Mesenchymal stem cell (in vitro differentiated cells and primary cell): ENCODE measurements around the gene GFI1.
A peak's percentile ranks its signal among the peaks of the same experiment; 100 is the strongest.

ENCODE experiments used
- DNase-seq: peaks from one replicate; pipeline ENCODE4 v3.0.0-alpha.2; 2013
- H2AFZ ChIP-seq: one replicate; pipeline ENCODE4 v1.6.1; 2013; ENCODE audit warnings: low read depth, mild to moderate bottlenecking, control low read depth, inconsistent platforms, low read length, moderate library complexity
- H2AK5ac ChIP-seq: 2 replicates; pipeline ENCODE4 v1.6.1; 2013; ENCODE audit warnings: low read length, moderate library complexity, mild to moderate bottlenecking, inconsistent platforms; ENCODE audit not compliant: severe bottlenecking
- H2BK120ac ChIP-seq: one replicate; pipeline ENCODE4 v1.6.1; 2013; ENCODE audit warnings: low read depth, mild to moderate bottlenecking, inconsistent platforms, low read length, moderate library complexity
- H2BK12ac ChIP-seq, 2 experiments: one replicate each; pipeline ENCODE4 v1.6.1; 2013; ENCODE audit warnings: inconsistent platforms in 2 of 2, low read length in 2 of 2, mild to moderate bottlenecking in 2 of 2, moderate library complexity in 2 of 2, control low read depth in 1 of 2
- H2BK15ac ChIP-seq: one replicate; pipeline ENCODE4 v1.6.1; 2013; ENCODE audit warnings: mild to moderate bottlenecking, low read depth, inconsistent platforms; ENCODE audit not compliant: poor library complexity, severe bottlenecking
- H2BK5ac ChIP-seq: 2 replicates; pipeline ENCODE4 v1.6.1; 2013; ENCODE audit warnings: low read depth, mild to moderate bottlenecking, low read length, control low read depth, inconsistent platforms; ENCODE audit not compliant: poor library complexity, severe bottlenecking
- H3K14ac ChIP-seq, 2 experiments: one replicate each; pipeline ENCODE4 v1.6.1; 2013; ENCODE audit warnings: inconsistent platforms in 2 of 2, low read length in 2 of 2, control low read depth in 1 of 2, mild to moderate bottlenecking in 1 of 2, moderate library complexity in 1 of 2
- H3K18ac ChIP-seq, 2 experiments: one replicate each; pipeline ENCODE4 v1.6.1; 2013; ENCODE audit warnings: inconsistent platforms in 2 of 2, low read length in 2 of 2, control low read depth in 1 of 2, low read depth in 1 of 2, mild to moderate bottlenecking in 1 of 2
- H3K23ac ChIP-seq, 2 experiments: one replicate each; pipeline ENCODE4 v1.6.1; 2013; ENCODE audit warnings: inconsistent platforms in 2 of 2, low read length in 2 of 2, mild to moderate bottlenecking in 2 of 2, moderate library complexity in 2 of 2, control low read depth in 1 of 2
- H3K27ac ChIP-seq: 2 replicates; pipeline ENCODE4 v1.5.1; 2013; ENCODE audit warnings: mild to moderate bottlenecking, moderate library complexity, low read length, control low read depth, inconsistent platforms; ENCODE audit not compliant: poor library complexity, severe bottlenecking
- H3K27me3 ChIP-seq, 2 experiments: 2 replicates each; pipeline versions ENCODE4 v1.6.1 to v1.7.0; 2013; ENCODE audit warnings: low read length in 2 of 2, mild to moderate bottlenecking in 2 of 2, moderate library complexity in 2 of 2, control low read depth in 1 of 2, inconsistent platforms in 1 of 2; ENCODE audit not compliant: control insufficient read depth in 1 of 2, insufficient read depth in 1 of 2
- H3K36me3 ChIP-seq, 2 experiments: 2 replicates each; pipeline versions ENCODE4 v1.6.1 to v1.7.0; 2013; ENCODE audit warnings: low read length in 2 of 2, control low read depth in 1 of 2, inconsistent platforms in 1 of 2, low read depth in 1 of 2, mild to moderate bottlenecking in 1 of 2; ENCODE audit not compliant: insufficient read depth in 2 of 2, control insufficient read depth in 1 of 2
- H3K4ac ChIP-seq, 2 experiments: one replicate each; pipeline ENCODE4 v1.6.1; 2013; ENCODE audit warnings: inconsistent platforms in 2 of 2, low read length in 2 of 2, mild to moderate bottlenecking in 2 of 2, moderate library complexity in 2 of 2, control low read depth in 1 of 2, low read depth in 1 of 2
- H3K4me1 ChIP-seq: 2 replicates; pipeline ENCODE4 v1.6.1; 2013; ENCODE audit warnings: low read depth, low read length, control low read depth; ENCODE audit not compliant: control insufficient read depth, insufficient read depth
- H3K4me2 ChIP-seq: 2 replicates; pipeline ENCODE4 v1.6.1; 2013; ENCODE audit warnings: low read length, mild to moderate bottlenecking, inconsistent platforms; ENCODE audit not compliant: poor library complexity, severe bottlenecking
- H3K4me3 ChIP-seq, 2 experiments: 2 replicates each; pipeline versions ENCODE4 v1.5.1 to v1.7.0; 2013; ENCODE audit warnings: low read length in 2 of 2, mild to moderate bottlenecking in 2 of 2, control low read depth in 1 of 2, low read depth in 1 of 2; ENCODE audit not compliant: insufficient read depth in 1 of 2
- H3K79me1 ChIP-seq: replicated peaks from 2 replicates; pipeline ENCODE4 v1.6.1; 2013; ENCODE audit warnings: mild to moderate bottlenecking, control low read depth, low read length, inconsistent platforms; ENCODE audit not compliant: poor library complexity, severe bottlenecking
- H3K9ac ChIP-seq: 2 replicates; pipeline ENCODE4 v1.7.0; 2013; ENCODE audit warnings: mild to moderate bottlenecking, low read length, moderate library complexity
- H3K9me3 ChIP-seq: 2 replicates; pipeline ENCODE4 v1.7.0; 2013; ENCODE audit warnings: mild to moderate bottlenecking, low read length; ENCODE audit not compliant: control insufficient read depth
- H4K8ac ChIP-seq: one replicate; pipeline ENCODE4 v1.6.1; 2013; ENCODE audit warnings: inconsistent platforms, mild to moderate bottlenecking, low read length, moderate library complexity
- H4K91ac ChIP-seq: one replicate; pipeline ENCODE4 v1.6.1; 2013; ENCODE audit warnings: mild to moderate bottlenecking, low read length, inconsistent platforms
- WGBS: methylation state at CpG from one replicate; pipeline ENCODE4 v1.1.7; 2013; ENCODE audit warnings: mixed read lengths; 5-methylcytosine and 5-hydroxymethylcytosine counted together

GFI1 gene

GRCh38 chr1:92484472-92485380 lies 2.0 kb downstream of the GFI1 start:
- Histone ChIP-seq H4K91ac (no peak overlapping the region), H3K4me2 (peak overlapping the region; percentile 94), H4K8ac (no peak overlapping the region), H2BK120ac (no peak overlapping the region), H3K79me1 (no peaks in the 10 kb centered on the region), H3K27ac (no peak overlapping the region), H2BK15ac (no peak overlapping the region), H2BK5ac (no peak overlapping the region), H3K4me1 (peaks cover 61% of the 10 kb centered on the region), H3K9me3 (no peaks in the 10 kb centered on the region), H3K23ac (peak overlapping the region in 1 of 2 experiments; percentile 26), H3K18ac (no peak overlapping the region), H3K27me3 (peaks cover 83 to 95% of the 10 kb centered on the region in 2 experiments), H2BK12ac (no peak overlapping the region), H3K4me3 (peak overlapping the region in 1 of 2 experiments; percentile 24), H3K36me3 (peaks cover 0 to 4% of the 10 kb centered on the region in 2 experiments), H3K14ac (no peak overlapping the region), H3K9ac (no peak overlapping the region), H2AK5ac (no peak overlapping the region), H3K4ac (no peak overlapping the region), H2AFZ (no peak overlapping the region)
- under 1% methylated on average over 64 of the region's 65 CpGs for WGBS
- DNase-seq: peak; percentile 30

- Histone ChIP-seq H3K9ac (no peak overlapping the region), H2AFZ (no peak overlapping the region), H3K27ac (no peak overlapping the region), H2BK5ac (no peak overlapping the region), H3K4ac (no peak overlapping the region), H3K14ac (no peak overlapping the region), H2AK5ac (no peak overlapping the region), H3K23ac (peak overlapping the region in 1 of 2 experiments; percentile 36), H3K79me1 (no peaks in the 10 kb centered on the region), H3K36me3 (peaks cover 0 to 4% of the 10 kb centered on the region in 2 experiments), H3K4me3 (peak overlapping the region in 1 of 2 experiments; percentile 24), H4K8ac (no peak overlapping the region), H3K4me1 (peaks cover 61% of the 10 kb centered on the region), H3K9me3 (no peaks in the 10 kb centered on the region), H2BK15ac (no peak overlapping the region), H3K4me2 (no peak overlapping the region), H2BK12ac (no peak overlapping the region), H2BK120ac (no peak overlapping the region), H3K27me3 (peaks cover 83 to 97% of the 10 kb centered on the region in 2 experiments), H4K91ac (peak overlapping the region; percentile 64), H3K18ac (no peak overlapping the region)
- peak; percentile 42 for DNase-seq
- under 1% methylated on average over 48 of the region's 56 CpGs for WGBS
Observed at GRCh38 chr1:92483610-92484471, 2.9 kb downstream of the GFI1 start.

- Histone ChIP-seq H2AK5ac (no peak overlapping the region), H3K14ac (no peak overlapping the region), H3K79me1 (no peaks in the 10 kb centered on the region), H3K27ac (no peak overlapping the region), H3K4me2 (peak overlapping the region; percentile 48), H3K4me1 (peaks cover 61% of the 10 kb centered on the region), H2BK5ac (no peak overlapping the region), H4K8ac (no peak overlapping the region), H2BK120ac (no peak overlapping the region), H2BK15ac (no peak overlapping the region), H3K4me3 (peak overlapping the region in 1 of 2 experiments; percentile 51), H3K23ac (peak overlapping the region in 1 of 2 experiments; percentile 77), H3K9ac (no peak overlapping the region), H4K91ac (peak overlapping the region; percentile 64), H3K4ac (no peak overlapping the region), H3K18ac (no peak overlapping the region), H3K27me3 (peaks cover 89 to 97% of the 10 kb centered on the region in 2 experiments), H3K36me3 (peaks cover 0 to 4% of the 10 kb centered on the region in 2 experiments), H2AFZ (no peak overlapping the region), H2BK12ac (no peak overlapping the region), H3K9me3 (no peaks in the 10 kb centered on the region)
- 3% methylated on average over 57 of the region's 62 CpGs for WGBS
- DNase-seq: no peak
Observed at GRCh38 chr1:92482665-92483609, 3.8 kb downstream of the GFI1 start.
